ENCODE results near the gene PAF1. TPM values are rescaled to one million over a fixed set of nuclear protein-coding genes. Genes with fewer than 3 reads are reported as not detected.
"Not testable (repeated sequence)": the region's sequence is repeated elsewhere in the genome, so short reads cannot be mapped to it uniquely, and the experiment has no call there.

The PAF1 gene
- total RNA-seq, 3 donors from 2014 or later, result 28.1 to 44.8 (median 32.3) TPM

DNA sequence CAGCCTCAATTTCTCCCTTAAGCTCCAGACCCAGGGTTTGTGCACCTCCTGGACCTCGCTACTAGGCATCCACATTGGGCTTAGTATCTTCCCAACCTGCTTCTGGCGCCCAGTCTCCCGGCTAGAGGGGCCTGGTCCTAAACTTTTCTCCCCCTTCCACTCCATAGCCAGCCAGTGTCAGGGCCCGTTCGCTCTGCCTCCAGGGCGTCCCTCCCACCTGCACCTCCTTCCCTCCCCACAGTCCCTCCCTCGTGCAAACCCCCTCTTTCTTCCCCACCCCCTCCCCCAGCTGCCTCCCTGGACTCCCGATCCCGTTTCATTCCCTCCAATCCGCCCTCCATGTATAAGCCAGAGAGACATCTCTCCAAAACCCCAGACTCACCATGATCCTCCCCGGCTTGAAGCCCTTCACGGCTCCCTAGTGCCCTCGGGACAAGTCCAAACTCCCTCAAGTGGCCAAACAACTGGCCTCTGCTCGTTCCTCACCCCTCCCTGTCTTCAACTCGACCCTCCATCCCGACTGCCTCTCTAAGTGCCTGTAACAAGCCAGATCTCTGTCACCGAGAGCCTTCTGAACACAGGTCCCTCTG, 49.7 kb downstream of the PAF1 start:
- Histone ChIP-seq H3K36me3 (ENCODE audit: low read depth) (no peaks in the 10 kb centered on the region), H3K4me3 (peak overlapping the region; percentile 36), H3K4me1 (ENCODE audit: low read depth) (peaks cover 22% of the 10 kb centered on the region), H3K9me3 (no peaks in the 10 kb centered on the region)
- DNase-seq (peak; percentile 47 to 64 (median 61)), ATAC-seq (peak; percentile 1)
- TF ChIP-seq, protein P1, sequence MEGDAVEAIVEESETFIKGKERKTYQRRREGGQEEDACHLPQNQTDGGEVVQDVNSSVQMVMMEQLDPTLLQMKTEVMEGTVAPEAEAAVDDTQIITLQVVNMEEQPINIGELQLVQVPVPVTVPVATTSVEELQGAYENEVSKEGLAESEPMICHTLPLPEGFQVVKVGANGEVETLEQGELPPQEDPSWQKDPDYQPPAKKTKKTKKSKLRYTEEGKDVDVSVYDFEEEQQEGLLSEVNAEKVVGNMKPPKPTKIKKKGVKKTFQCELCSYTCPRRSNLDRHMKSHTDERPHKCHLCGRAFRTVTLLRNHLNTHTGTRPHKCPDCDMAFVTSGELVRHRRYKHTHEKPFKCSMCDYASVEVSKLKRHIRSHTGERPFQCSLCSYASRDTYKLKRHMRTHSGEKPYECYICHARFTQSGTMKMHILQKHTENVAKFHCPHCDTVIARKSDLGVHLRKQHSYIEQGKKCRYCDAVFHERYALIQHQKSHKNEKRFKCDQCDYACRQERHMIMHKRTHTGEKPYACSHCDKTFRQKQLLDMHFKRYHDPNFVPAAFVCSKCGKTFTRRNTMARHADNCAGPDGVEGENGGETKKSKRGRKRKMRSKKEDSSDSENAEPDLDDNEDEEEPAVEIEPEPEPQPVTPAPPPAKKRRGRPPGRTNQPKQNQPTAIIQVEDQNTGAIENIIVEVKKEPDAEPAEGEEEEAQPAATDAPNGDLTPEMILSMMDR (IDR thresholded peaks at IDR 0.05), result no peak
- intact Hi-C loops (cut with DNase I, micrococcal nuclease), result no loop called here

DNA sequence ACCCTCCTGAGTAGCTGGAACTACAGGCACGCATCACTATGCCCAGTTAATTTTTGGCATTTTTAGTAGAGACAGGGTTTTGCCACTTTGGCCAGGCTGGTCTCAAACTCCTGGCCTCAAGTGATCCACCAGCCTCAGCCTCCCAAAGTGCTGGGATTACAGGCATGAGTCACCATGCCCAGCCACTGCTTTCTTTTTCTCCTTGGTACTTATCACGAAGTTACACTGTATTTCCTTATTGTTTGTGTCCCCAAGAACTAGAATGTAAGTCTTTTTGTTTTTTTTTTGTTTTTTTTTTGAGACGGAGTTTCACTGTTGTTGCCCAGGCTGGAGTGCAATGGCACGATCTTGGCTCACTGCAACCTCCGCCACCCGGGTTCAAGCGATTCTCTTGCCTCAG, 50.8 kb downstream of the PAF1 start:
- H3K9me3 ChIP-seq; H3K36me3 ChIP-seq (ENCODE audit: low read depth); ATAC-seq; intact Hi-C loops (cut with DNase I, micrococcal nuclease); DNase-seq; H3K4me3 ChIP-seq: not testable (repeated sequence)
- H3K4me1 ChIP-seq (ENCODE audit: low read depth), result peaks cover 24% of the 10 kb centered on the region

DNA sequence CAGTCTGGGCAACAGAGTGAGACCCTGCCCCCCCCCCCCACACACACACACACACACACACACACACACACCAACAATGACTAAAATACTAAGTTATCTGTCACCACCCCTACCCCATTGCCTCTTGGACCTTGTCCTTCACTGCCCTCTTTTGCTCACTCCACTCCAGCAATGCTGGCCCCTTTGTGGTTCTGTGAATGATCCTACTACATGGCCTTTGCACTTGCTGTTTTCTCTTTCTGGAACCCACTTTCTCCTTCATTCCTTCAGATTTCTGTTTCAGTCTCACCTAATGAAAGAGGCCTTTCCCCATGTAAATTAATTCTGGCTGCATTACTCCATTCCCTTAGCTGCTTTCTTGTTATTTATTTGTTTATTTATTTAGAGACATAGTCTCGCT, 51.2 kb downstream of the PAF1 start:
- intact Hi-C loops (cut with DNase I, micrococcal nuclease), result no loop called here
- Histone ChIP-seq H3K9me3 (no peaks in the 10 kb centered on the region), H3K4me1 (ENCODE audit: low read depth) (peaks cover 21% of the 10 kb centered on the region), H3K36me3 (ENCODE audit: low read depth) (no peaks in the 10 kb centered on the region), H3K4me3 (no peak overlapping the region)
- DNase-seq (no peak), ATAC-seq (no peak)
- TF ChIP-seq, protein P1 (IDR thresholded peaks at IDR 0.05), result no peak

DNA sequence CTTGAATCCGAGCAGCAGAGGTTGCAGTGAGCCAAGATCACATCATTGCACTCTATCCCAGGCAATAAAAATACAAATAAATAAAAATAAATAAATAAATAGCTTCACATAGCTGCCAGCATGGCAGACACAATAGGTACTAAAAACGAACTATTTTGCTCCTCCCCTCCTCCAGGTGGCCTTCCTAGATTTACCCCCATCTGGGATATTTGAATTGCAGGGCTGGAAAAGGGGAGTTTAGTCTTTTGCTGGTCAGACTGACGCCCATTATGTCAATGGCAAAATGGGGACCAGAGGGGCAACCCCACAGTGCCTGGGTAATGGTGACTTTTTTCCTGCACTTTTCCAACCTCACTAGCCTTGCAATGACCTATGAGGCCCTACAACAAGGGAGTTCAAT, 54.4 kb downstream of the PAF1 start:
- Histone ChIP-seq H3K4me1 (ENCODE audit: low read depth) (peaks cover 13% of the 10 kb centered on the region), H3K4me3 (no peak overlapping the region), H3K9me3 (no peaks in the 10 kb centered on the region), H3K36me3 (ENCODE audit: low read depth) (no peaks in the 10 kb centered on the region)
- DNase-seq, result no peak
- intact Hi-C loops (cut with DNase I, micrococcal nuclease), result no loop called here
- TF ChIP-seq, protein P1 (IDR thresholded peaks at IDR 0.05), result no peak
- ATAC-seq, result no peak

Small RNA genes within 50 kb of the gene (microRNA-seq; reads per million reads assigned to microRNA genes)
- gene MIR4530, result 0.93 reads per million

Other genes with a start within 250 kb of the PAF1 start
- under 1 TPM in 1 of 3 donors, not detected in 2; 0.14 TPM for gene NCCRP1, start 194.1 kb downstream of the PAF1 start, total RNA-seq
- not detected for gene SYCN, start 186.8 kb downstream of the PAF1 start, total RNA-seq
- gene IFNL3, start 146.1 kb downstream of the PAF1 start, total RNA-seq, result not detected
- not detected for gene IFNL4, start 142.2 kb downstream of the PAF1 start, total RNA-seq
- not detected for gene IFNL2, start 122.7 kb downstream of the PAF1 start, total RNA-seq
- gene IFNL1, start 94.7 kb downstream of the PAF1 start, total RNA-seq, result not detected
- gene LRFN1, start 70.2 kb downstream of the PAF1 start, total RNA-seq, result 1 to 10 TPM in 1 of 3 donors, under 1 TPM in 2; 0.34 to 2.3 (median 0.52) TPM
- gene GMFG, start 55.1 kb downstream of the PAF1 start, total RNA-seq, result 10 to 100 TPM; 10.3 to 23.8 (median 14.1) TPM
- 10 to 100 TPM; 55.1 to 91.5 (median 67.4) TPM for gene SAMD4B, start 48.7 kb downstream of the PAF1 start, total RNA-seq
- gene MED29, start 272 bp upstream of the PAF1 start, total RNA-seq, result 10 to 100 TPM; 28.4 to 31.2 (median 28.8) TPM
- gene ZFP36, start 15.7 kb upstream of the PAF1 start, total RNA-seq, result 100 to 1,000 TPM; 200 to 236 (median 235) TPM
- gene PLEKHG2, start 21.6 kb upstream of the PAF1 start, total RNA-seq, result 10 to 100 TPM in 2 of 3 donors, 1 to 10 TPM in 1; 6.5 to 26.7 (median 17.9) TPM
- gene RPS16, start 44.8 kb upstream of the PAF1 start, total RNA-seq, result 1,000 to 10,000 TPM; 1,270 to 1,804 (median 1,507) TPM
- 100 to 1,000 TPM; 101 to 122 (median 102) TPM for gene SUPT5H, start 54.5 kb upstream of the PAF1 start, total RNA-seq
- gene TIMM50, start 89.7 kb upstream of the PAF1 start, total RNA-seq, result 10 to 100 TPM; 52.6 to 57.9 (median 57.7) TPM
- gene DLL3, start 107.8 kb upstream of the PAF1 start, total RNA-seq, result not detected
- gene SELENOV, start 124.0 kb upstream of the PAF1 start, total RNA-seq, result not detected
- 1 to 10 TPM in 1 of 3 donors, under 1 TPM in 2; 0.20 to 4.2 (median 0.72) TPM for gene EID2B, start 141.7 kb upstream of the PAF1 start, total RNA-seq
- gene EID2, start 149.1 kb upstream of the PAF1 start, total RNA-seq, result 10 to 100 TPM in 1 of 3 donors, 1 to 10 TPM in 2; 7.0 to 14.7 (median 9.6) TPM
- gene LGALS13, start 211.4 kb upstream of the PAF1 start, total RNA-seq, result not detected